PFSK-1 (cell line): ENCODE data around the gene EFCAB11.

Experiments
- FOXP2 ChIP-seq: optimal IDR thresholded peaks from 2 replicates; pipeline ENCODE3; 2011; ENCODE audit warnings: borderline replicate concordance, control low read depth, inconsistent platforms; ENCODE audit not compliant: insufficient read depth; ENCODE audit errors: extremely low read length, extremely low read depth
- POLR2AphosphoS5 ChIP-seq: IDR thresholded peaks from 2 replicates; pipeline ENCODE4 v1.6.1; 2012; ENCODE audit warnings: low read depth, mild to moderate bottlenecking, control low read depth, low read length, moderate library complexity
- SIN3A ChIP-seq: IDR thresholded peaks from 2 replicates; pipeline ENCODE4 v1.6.1; 2012; ENCODE audit warnings: mild to moderate bottlenecking, low read length, moderate library complexity, borderline replicate concordance; ENCODE audit not compliant: insufficient read depth
- TAF1 ChIP-seq: IDR thresholded peaks from 2 replicates; pipeline ENCODE4 v1.6.1; 2012; ENCODE audit warnings: low read length, control low read depth, borderline replicate concordance; ENCODE audit not compliant: insufficient read depth
- TF ChIP-seq, protein P1 (sequence below), 2 experiments: IDR thresholded peaks; 2 replicates each; pipeline versions ENCODE4 v1.6.1 to v1.8.0; 2011 to 2012; ENCODE audit warnings: low read depth in 2 of 2, low read length in 2 of 2, control low read depth in 1 of 2, inconsistent platforms in 1 of 2, mild to moderate bottlenecking in 1 of 2, moderate library complexity in 1 of 2; ENCODE audit not compliant: insufficient read depth in 1 of 2

The EFCAB11 gene

DNA sequence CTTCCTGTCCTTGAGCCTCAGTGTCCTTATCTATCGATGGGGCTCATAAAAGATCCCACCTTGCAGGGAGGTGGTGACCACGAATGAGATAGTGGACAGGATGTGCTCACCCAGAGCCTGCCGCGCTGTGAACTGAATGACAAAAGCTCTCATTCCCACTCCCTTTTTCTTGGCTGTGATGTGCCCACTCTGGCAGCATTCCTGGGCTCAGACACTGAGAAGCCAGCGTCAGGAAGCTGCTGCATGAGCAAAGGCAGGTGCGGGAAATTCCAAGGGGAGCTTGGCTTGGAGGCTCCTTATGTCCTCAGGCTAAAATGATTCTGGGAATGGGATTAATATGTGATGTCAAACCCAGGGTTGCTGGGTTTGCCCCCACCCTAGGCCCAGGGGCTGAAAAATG is 61.6 kb downstream of the EFCAB11 start:
- TF ChIP-seq TAF1 (no peak), SIN3A (no peak), POLR2AphosphoS5 (no peak), FOXP2 (no peak)
- TF ChIP-seq, protein P1, sequence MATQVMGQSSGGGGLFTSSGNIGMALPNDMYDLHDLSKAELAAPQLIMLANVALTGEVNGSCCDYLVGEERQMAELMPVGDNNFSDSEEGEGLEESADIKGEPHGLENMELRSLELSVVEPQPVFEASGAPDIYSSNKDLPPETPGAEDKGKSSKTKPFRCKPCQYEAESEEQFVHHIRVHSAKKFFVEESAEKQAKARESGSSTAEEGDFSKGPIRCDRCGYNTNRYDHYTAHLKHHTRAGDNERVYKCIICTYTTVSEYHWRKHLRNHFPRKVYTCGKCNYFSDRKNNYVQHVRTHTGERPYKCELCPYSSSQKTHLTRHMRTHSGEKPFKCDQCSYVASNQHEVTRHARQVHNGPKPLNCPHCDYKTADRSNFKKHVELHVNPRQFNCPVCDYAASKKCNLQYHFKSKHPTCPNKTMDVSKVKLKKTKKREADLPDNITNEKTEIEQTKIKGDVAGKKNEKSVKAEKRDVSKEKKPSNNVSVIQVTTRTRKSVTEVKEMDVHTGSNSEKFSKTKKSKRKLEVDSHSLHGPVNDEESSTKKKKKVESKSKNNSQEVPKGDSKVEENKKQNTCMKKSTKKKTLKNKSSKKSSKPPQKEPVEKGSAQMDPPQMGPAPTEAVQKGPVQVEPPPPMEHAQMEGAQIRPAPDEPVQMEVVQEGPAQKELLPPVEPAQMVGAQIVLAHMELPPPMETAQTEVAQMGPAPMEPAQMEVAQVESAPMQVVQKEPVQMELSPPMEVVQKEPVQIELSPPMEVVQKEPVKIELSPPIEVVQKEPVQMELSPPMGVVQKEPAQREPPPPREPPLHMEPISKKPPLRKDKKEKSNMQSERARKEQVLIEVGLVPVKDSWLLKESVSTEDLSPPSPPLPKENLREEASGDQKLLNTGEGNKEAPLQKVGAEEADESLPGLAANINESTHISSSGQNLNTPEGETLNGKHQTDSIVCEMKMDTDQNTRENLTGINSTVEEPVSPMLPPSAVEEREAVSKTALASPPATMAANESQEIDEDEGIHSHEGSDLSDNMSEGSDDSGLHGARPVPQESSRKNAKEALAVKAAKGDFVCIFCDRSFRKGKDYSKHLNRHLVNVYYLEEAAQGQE (IDR thresholded peaks at IDR 0.05; ENCODE audit: insufficient read depth in 1 of 2, low read depth in 2 of 2, low read length in 2 of 2) = no peak

DNA sequence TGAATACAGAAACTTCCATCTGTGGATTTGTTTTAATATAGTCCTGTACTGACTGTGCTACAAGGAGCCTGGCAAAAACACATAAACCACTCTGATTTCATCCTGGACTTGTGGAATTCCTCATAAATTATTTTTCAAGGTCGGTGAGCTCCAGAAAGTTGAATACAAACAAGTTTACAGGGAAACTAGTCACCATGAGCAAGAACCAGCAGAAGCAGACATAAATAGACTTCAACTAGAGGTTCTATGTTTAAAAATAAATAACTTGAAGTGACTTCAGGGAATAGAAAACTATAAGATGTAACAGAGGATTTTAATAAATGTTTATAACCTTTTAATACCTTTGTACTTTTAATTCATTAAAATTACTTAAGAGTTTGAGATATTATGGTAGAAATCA is 63.5 kb downstream of the EFCAB11 start:
- TF ChIP-seq POLR2AphosphoS5 = no peak
- no peak for TF ChIP-seq FOXP2
- TF ChIP-seq SIN3A = no peak
- TF ChIP-seq, protein P1 (IDR thresholded peaks at IDR 0.05; ENCODE audit: insufficient read depth in 1 of 2, low read depth in 2 of 2, low read length in 2 of 2) = no peak
- TF ChIP-seq TAF1 = no peak

DNA sequence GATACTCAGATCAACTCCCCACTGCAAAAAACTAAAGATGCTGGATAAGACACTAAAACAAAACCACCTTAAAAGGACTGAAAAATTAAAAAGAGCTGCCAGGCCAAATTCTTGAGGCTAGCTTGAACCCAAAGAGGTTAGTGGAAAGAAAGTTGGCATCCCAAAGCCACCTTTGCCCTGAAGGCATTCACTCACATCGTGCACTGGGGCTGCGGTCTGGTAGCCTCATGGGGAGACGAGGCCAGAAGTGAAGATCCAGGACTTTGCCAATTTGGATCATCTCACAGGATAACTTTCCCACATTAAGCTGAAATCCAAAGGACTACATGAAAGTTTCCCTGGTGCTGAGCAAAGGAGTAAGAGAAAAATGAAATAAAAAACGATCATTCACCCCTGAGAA is 63.9 kb downstream of the EFCAB11 start:
- TF ChIP-seq POLR2AphosphoS5 (no peak), TAF1 (no peak), FOXP2 (no peak), SIN3A (no peak)
- TF ChIP-seq, protein P1 (IDR thresholded peaks at IDR 0.05; ENCODE audit: insufficient read depth in 1 of 2, low read depth in 2 of 2, low read length in 2 of 2) = no peak

DNA sequence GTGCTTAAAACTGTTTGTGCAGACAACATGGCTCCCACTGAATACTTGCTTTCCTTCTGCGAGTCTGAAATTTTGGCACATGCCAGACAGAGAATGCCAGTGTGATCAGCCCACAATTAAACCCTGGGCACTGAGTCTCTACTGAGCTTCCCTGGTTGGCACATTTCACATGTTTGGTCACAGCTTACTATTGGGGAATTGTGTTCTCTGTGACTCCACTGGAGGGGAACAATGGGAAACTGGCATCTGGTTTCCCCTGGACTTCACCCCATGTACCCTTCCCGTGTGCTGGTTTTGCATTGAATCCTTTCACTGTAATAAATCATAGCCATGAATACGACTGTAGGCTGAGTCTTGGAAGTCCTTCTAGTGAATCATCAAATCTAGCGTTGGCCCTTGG is 64.9 kb downstream of the EFCAB11 start:
- TF ChIP-seq TAF1 (no peak), FOXP2 (no peak), SIN3A (no peak), POLR2AphosphoS5 (no peak)
- TF ChIP-seq, protein P1 (IDR thresholded peaks at IDR 0.05; ENCODE audit: insufficient read depth in 1 of 2, low read depth in 2 of 2, low read length in 2 of 2) = no peak

DNA sequence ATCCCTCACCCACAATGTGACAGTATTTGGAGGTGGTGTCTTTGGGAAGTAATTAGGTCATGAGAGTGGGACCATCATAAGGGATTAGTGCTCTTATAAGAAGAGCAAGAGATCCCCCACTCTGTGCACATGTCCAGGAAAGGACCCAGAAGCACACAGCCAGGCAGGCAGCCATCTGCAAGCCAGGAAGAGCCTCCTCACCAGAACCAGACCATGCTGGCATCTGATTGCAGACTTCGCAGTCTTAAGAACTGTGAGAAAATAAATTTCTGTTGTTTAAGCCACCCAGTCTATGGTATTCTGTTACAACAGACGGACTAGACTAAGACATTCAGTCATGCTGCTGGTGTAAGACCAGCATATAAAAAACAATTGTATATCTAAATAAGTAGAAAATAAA is 69.8 kb downstream of the EFCAB11 start:
- no peak for TF ChIP-seq TAF1
